ENCODE results near the gene CRIM1. TPM values are rescaled to one million over a fixed set of nuclear protein-coding genes. Genes with fewer than 3 reads are reported as not detected.

CRIM1 gene
- total RNA-seq, 4 donors from 2014 or later: 93.2 to 194 (median 119) TPM

DNA sequence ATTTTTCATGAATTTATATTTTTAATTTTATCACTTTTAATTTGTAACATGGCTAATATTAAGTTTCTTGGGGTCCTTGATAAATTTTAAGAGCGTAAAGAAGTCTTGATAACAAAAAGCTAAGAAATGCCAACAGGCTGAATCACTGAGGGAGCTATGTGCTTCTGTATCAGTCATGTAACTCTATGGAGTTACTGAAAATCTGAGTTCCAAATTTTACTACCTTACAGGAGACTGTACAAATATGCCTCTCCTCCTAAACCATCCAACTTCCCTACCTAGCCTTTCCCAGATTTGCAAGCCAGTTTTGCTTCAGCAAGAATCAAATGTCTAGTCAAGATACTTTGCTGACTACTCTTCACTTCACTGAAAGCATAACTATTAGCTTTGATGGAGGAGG lies 206.7 kb downstream of the CRIM1 start:
- Histone ChIP-seq H3K4me1 (peaks cover 22 to 28% of the 10 kb centered on the region in 2 donors), H3K27me3 (no peaks in the 10 kb centered on the region), H3K36me3 (peaks cover 0 to 15% of the 10 kb centered on the region in 2 donors), H3K27ac (peak overlapping the region; percentile 53 to 70 (median 66)), H3K4me3 (no peak overlapping the region), H3K9me3 (no peaks in the 10 kb centered on the region)
- in situ Hi-C loops (cut with MboI; ENCODE audit: low sequenced_read_pairs in 4 of 4) (no loop called here), intact Hi-C loops (cut with DNase I; ENCODE audit: low total_unique reads) (no loop called here)
- ATAC-seq (no peak), DNase-seq (no peak)
- TF ChIP-seq POLR2A (IDR thresholded peaks at IDR 0.05): no peak
- TF ChIP-seq, protein P1, sequence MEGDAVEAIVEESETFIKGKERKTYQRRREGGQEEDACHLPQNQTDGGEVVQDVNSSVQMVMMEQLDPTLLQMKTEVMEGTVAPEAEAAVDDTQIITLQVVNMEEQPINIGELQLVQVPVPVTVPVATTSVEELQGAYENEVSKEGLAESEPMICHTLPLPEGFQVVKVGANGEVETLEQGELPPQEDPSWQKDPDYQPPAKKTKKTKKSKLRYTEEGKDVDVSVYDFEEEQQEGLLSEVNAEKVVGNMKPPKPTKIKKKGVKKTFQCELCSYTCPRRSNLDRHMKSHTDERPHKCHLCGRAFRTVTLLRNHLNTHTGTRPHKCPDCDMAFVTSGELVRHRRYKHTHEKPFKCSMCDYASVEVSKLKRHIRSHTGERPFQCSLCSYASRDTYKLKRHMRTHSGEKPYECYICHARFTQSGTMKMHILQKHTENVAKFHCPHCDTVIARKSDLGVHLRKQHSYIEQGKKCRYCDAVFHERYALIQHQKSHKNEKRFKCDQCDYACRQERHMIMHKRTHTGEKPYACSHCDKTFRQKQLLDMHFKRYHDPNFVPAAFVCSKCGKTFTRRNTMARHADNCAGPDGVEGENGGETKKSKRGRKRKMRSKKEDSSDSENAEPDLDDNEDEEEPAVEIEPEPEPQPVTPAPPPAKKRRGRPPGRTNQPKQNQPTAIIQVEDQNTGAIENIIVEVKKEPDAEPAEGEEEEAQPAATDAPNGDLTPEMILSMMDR (IDR thresholded peaks at IDR 0.05 in 4 of 5, conservative IDR thresholded peaks at IDR 0.05 in 1 of 5): no peak

DNA sequence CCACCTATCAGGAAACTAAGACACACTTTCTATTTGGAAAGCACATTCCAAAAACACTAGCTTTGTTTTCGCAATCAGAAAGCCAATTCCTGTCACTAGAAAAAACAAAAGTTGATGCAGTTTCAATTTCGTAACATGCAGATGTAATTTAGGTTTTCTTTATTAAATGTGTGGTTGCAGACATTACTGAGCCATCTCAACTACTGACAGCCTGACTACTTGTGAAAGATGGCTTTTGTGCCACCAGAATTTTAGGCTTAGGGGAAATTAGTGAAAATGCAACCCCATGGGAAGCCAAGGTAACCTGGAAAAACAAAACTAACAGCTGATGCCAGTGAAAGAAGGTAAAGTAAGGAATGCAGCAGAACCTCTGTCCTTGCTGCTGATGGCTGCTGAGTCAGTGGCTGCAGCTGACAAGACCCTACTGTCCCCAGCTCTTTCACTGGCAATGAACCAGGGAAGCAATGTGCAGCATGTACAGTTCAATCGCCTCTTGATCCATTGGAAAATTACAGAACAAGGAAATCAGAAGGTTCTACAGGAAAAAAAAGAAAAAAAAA lies 207.5 kb downstream of the CRIM1 start:
- H3K9me3 ChIP-seq: no peaks in the 10 kb centered on the region
- H3K27me3 ChIP-seq: no peaks in the 10 kb centered on the region
- peak overlapping the region; percentile 0 to 70 (median 36) for H3K27ac ChIP-seq
- DNase-seq (no peak), ATAC-seq (no peak)
- no peak overlapping the region for H3K4me3 ChIP-seq
- peaks cover 0 to 15% of the 10 kb centered on the region in 2 donors for H3K36me3 ChIP-seq
- intact Hi-C loops (cut with DNase I; ENCODE audit: low total_unique reads): no loop called here
- in situ Hi-C loops (cut with MboI; ENCODE audit: low sequenced_read_pairs in 4 of 4): no loop called here
- H3K4me1 ChIP-seq: peaks cover 22 to 32% of the 10 kb centered on the region in 2 donors
- TF ChIP-seq POLR2A (IDR thresholded peaks at IDR 0.05): no peak
- TF ChIP-seq, protein P1 (IDR thresholded peaks at IDR 0.05 in 4 of 5, conservative IDR thresholded peaks at IDR 0.05 in 1 of 5): no peak

DNA sequence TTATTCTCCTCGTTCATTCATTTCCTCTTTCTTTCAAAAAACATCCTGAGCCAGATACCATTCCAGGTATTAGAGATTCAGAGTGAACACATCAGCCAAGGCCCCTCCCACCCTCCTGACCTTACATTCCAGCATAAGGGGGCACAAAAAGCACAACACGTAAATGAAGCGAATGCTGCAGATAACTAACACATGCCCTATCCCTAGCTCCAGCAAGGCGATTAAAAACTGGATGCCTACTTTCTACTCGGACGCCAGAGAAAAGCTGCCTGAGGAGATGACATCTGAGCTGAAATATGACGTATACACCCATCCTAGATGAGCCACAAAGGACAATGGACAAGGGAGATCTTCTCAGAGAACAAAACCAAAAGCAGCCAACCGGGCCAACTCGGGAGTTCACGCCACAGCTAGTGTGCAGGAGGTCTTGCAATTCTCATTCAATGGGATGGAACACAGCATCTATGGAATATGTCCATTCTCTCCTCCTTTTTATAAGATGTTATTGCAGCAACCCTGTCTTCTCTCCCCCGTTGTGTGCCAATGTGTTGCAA lies 208.9 kb downstream of the CRIM1 start:
- in situ Hi-C loops (cut with MboI; ENCODE audit: low sequenced_read_pairs in 4 of 4) (no loop called here), intact Hi-C loops (cut with DNase I; ENCODE audit: low total_unique reads) (no loop called here)
- DNase-seq (no peak), ATAC-seq (no peak)
- H3K4me1 ChIP-seq: peaks cover 35 to 43% of the 10 kb centered on the region in 2 donors
- no peaks in the 10 kb centered on the region for H3K9me3 ChIP-seq
- H3K27me3 ChIP-seq: no peaks in the 10 kb centered on the region
- no peak overlapping the region for H3K4me3 ChIP-seq
- H3K27ac ChIP-seq: no peak overlapping the region
- no peak for TF ChIP-seq POLR2A (IDR thresholded peaks at IDR 0.05)
- TF ChIP-seq, protein P1 (IDR thresholded peaks at IDR 0.05 in 4 of 5, conservative IDR thresholded peaks at IDR 0.05 in 1 of 5): no peak
- peaks cover 0 to 15% of the 10 kb centered on the region in 2 donors for H3K36me3 ChIP-seq

DNA sequence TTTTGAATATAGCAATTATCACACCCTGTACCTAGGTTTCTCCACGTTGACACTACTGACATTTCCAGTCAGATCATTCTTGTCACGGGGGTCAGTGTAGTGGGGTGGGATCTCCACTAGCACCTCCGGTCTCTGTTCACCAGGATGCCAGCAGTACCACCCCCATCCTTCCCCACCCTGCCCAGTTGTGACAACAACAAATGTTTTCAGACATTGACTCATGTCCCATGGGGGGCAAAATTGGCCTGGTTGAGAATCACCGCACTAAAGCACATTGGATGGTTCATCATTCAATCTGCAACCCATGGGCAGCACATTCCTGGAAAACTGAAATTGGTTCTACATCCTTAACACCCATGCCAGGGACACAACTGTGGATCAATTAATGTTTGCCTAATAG lies 210.1 kb downstream of the CRIM1 start:
- in situ Hi-C loops (cut with MboI; ENCODE audit: low sequenced_read_pairs in 4 of 4): no loop called here
- peaks cover 0 to 10% of the 10 kb centered on the region in 2 donors for H3K36me3 ChIP-seq
- TF ChIP-seq, protein P1 (IDR thresholded peaks at IDR 0.05 in 4 of 5, conservative IDR thresholded peaks at IDR 0.05 in 1 of 5): no peak
- TF ChIP-seq POLR2A (IDR thresholded peaks at IDR 0.05): no peak
- ATAC-seq: no peak
- no peak for DNase-seq
- no peaks in the 10 kb centered on the region for H3K27me3 ChIP-seq
- H3K4me3 ChIP-seq: no peak overlapping the region
- H3K27ac ChIP-seq: no peak overlapping the region
- no peaks in the 10 kb centered on the region for H3K9me3 ChIP-seq
- H3K4me1 ChIP-seq: peaks cover 39 to 46% of the 10 kb centered on the region in 2 donors
- intact Hi-C loops (cut with DNase I; ENCODE audit: low total_unique reads): no loop called here
